ENCODE measurements around the gene MC4R.

MC4R gene

DNA sequence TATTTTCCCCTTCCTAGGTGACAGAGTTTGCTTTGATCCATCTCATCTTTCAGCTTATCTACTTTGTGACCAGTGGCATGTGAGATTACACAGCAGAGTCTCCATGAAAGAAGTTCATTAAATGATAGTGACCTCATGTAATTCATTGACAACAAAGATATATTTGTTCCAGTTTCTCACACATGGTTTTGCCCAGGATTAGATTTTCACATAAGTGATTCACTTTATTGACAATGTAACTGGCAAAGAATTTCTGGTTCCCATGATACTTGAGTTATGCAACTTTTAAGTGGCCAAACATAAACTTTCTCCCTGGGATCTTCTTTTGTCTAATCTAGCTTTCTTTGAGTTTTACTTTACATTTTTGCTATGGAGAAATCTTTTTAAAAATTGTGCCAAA, 50.0 kb downstream of the MC4R start:
- no peak for DNase-seq
